ENCODE data around the gene CFAP97.
"Not testable (repeated sequence)": the region's sequence is repeated elsewhere in the genome, so short reads cannot be mapped to it uniquely, and the experiment has no call there.

The CFAP97 gene

DNA sequence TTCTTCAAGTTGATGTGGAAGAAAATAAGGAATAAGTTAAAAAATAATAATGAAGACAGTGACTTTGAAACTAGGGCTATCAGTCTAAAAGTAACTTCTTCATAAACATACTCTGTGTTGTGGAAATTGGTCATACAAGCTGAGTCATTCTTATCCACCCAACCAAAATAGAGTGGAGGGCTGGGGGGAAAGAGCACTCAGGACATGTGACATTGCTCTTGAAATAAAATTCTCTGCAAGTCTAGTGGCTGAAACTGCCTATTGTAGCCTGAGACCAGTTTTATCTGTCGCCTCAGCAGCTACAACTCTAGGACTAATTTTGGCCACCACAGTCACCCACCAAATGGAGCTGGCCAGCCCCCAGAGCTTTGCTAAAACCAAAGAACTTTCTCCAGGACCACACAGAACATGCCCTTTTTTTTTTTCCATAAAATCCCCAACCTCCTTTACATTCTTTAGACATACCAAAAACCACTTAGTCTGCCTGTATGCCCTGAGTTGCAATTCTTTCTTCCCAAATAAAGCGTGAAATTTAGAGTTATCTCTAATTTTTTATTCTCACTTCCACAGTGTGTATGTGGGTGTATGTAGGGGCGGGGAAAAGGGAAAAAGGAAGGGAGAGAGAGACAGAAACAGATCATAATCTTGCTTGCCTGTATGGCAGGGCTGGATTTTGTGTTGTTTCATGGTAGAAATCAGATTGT is 83.7 kb downstream of the CFAP97 start:
- Mint-ChIP-seq H3K36me3 (ENCODE audit: low read depth) (no peaks in the 10 kb centered on the region), H3K4me1 (peaks cover 33% of the 10 kb centered on the region), H3K4me3 (no peak overlapping the region)

GRCh38 chr4:185119467-185119866 is 84.3 kb downstream of the CFAP97 start:
- not testable (repeated sequence) for H3K4me3 Mint-ChIP-seq; H3K27me3 Mint-ChIP-seq (ENCODE audit: low read depth)

More for the DNA sequence above, 83.7 kb downstream of the CFAP97 start:
- Mint-ChIP-seq H3K9me3 (peaks cover 1% of the 10 kb centered on the region), H3K27me3 (ENCODE audit: low read depth) (peaks cover 6% of the 10 kb centered on the region), H3K27ac (peak overlapping the region; percentile 14 to 65 (median 54))
- no peak for TF ChIP-seq CTCF (IDR thresholded peaks at IDR 0.05; ENCODE audit: unreplicated experiment in 3 of 3)

GRCh38 chr4:185118876-185119275 is 84.9 kb downstream of the CFAP97 start:
- Mint-ChIP-seq H3K27me3 (ENCODE audit: low read depth) (peaks cover 4% of the 10 kb centered on the region), H3K4me1 (peaks cover 35% of the 10 kb centered on the region), H3K4me3 (no peak overlapping the region), H3K9me3 (no peaks in the 10 kb centered on the region), H3K36me3 (ENCODE audit: low read depth) (no peaks in the 10 kb centered on the region), H3K27ac (peak overlapping the region in 2 of 3 experiments; percentile 46 to 75)
- TF ChIP-seq CTCF (IDR thresholded peaks at IDR 0.05; ENCODE audit: unreplicated experiment in 3 of 3), result no peak

More at GRCh38 chr4:185119467-185119866, 84.3 kb downstream of the CFAP97 start:
- H3K9me3 Mint-ChIP-seq; H3K36me3 Mint-ChIP-seq (ENCODE audit: low read depth); H3K27ac Mint-ChIP-seq: not testable (repeated sequence)
- H3K4me1 Mint-ChIP-seq, result peaks cover 33% of the 10 kb centered on the region

DNA sequence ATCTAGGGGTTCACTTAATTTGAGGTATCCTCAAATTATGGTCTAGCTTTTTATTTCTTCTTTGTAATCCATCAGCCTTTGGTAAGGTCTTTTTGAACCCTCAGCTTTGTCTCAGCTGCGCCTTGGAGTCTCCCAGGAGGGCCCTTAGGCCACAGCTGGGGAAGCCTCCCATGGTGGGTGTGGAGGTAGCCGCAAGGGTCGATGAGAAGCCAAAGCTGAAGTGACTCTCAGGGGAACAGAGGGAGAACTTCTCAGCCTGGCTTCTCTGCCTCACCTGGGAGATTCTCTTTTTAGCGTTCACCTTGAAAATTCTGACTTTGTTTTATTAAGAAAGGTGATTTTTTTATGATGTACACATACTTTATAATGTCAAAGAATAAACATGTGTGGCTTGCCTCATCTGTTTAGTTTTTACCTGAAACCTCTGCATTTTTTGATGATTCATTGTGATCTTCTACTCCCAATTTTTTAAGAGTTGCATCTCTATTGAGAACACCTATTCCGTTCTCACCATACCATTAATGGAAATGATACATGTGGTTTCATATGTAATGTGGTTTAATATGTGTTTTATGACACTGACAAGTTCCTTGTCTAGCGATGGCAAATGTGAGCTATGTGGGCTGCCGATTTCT is 86.4 kb downstream of the CFAP97 start:
- Mint-ChIP-seq H3K36me3 (ENCODE audit: low read depth) (no peaks in the 10 kb centered on the region), H3K27me3 (ENCODE audit: low read depth) (no peaks in the 10 kb centered on the region), H3K9me3 (no peaks in the 10 kb centered on the region), H3K27ac (peak overlapping the region; percentile 34 to 70 (median 67)), H3K4me1 (peaks cover 45% of the 10 kb centered on the region), H3K4me3 (no peak overlapping the region)
- no peak for TF ChIP-seq CTCF (IDR thresholded peaks at IDR 0.05; ENCODE audit: unreplicated experiment in 3 of 3)

DNA sequence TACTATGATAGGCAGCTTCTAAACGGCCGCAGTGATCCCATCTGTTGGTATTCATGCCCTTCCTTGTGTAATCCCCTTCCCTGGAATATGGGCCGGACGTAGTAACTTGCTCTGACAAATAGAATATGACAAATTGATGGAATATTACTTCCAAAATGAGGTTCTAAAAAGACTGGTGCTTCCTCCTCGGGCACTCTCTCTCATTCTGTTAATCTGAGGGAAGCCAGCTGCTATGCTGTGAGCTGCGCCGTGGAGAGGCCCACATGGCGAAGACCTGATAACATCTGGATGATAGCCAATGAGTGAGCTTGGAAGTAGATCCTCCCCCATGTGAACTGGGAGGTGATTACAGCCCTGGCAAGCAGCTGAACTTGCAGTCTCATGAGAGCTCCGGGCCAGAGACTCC is 88.0 kb downstream of the CFAP97 start:
- H3K4me3 Mint-ChIP-seq, result peak overlapping the region; percentile 42 to 72 (median 59)
- no peak for TF ChIP-seq CTCF (IDR thresholded peaks at IDR 0.05; ENCODE audit: unreplicated experiment in 3 of 3)

DNA sequence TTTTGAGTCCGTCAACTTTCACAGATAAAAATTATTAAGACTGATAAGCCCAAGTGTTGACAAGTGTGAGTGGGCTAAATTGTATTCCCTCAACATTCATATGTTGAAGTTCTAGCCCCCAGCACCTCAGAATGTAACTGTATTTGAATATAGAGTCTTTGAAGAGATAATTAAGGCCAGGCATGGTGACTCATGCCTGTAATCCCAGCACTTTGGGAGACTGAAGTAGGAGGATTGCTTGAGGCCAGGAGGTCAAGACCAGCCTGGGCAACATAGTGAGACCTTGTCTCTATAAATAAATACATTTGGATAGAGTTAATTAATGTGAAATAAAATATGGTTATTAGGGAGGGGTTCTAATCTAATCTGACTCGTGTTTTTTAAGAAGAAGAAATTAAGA is 90.5 kb downstream of the CFAP97 start:
- no peaks in the 10 kb centered on the region for H3K27me3 Mint-ChIP-seq (ENCODE audit: low read depth)
- peaks cover 37% of the 10 kb centered on the region for H3K4me1 Mint-ChIP-seq
- H3K9me3 Mint-ChIP-seq, result no peaks in the 10 kb centered on the region
- peak overlapping the region; percentile 8 to 80 (median 19) for H3K27ac Mint-ChIP-seq
- no peak overlapping the region for H3K4me3 Mint-ChIP-seq
- TF ChIP-seq CTCF (IDR thresholded peaks at IDR 0.05; ENCODE audit: unreplicated experiment in 3 of 3), result no peak
- H3K36me3 Mint-ChIP-seq (ENCODE audit: low read depth), result no peaks in the 10 kb centered on the region

More for the DNA sequence above, 88.0 kb downstream of the CFAP97 start:
- H3K9me3 Mint-ChIP-seq, result no peaks in the 10 kb centered on the region
- H3K27me3 Mint-ChIP-seq (ENCODE audit: low read depth), result no peaks in the 10 kb centered on the region
- no peaks in the 10 kb centered on the region for H3K36me3 Mint-ChIP-seq (ENCODE audit: low read depth)
- peaks cover 45% of the 10 kb centered on the region for H3K4me1 Mint-ChIP-seq
- H3K27ac Mint-ChIP-seq, result peak overlapping the region; percentile 94 to 96 (median 95)
